Measurements from ENCODE around the gene MEF2A.

- no peak for TF ChIP-seq REST (IDR thresholded peaks at IDR 0.05; ENCODE audit: borderline replicate concordance)
- TF ChIP-seq REST (CRISPR knock-in tag; IDR thresholded peaks at IDR 0.05; ENCODE audit: low read depth): no peak
- TF ChIP-seq CTCF (IDR thresholded peaks at IDR 0.05 in 2 of 3, conservative IDR thresholded peaks at IDR 0.05 in 1 of 3; ENCODE audit: insufficient read depth in 2 of 3, low read depth in 1 of 3, low read length in 3 of 3): no peak
- no peak for TF ChIP-seq POLR2A (conservative IDR thresholded peaks at IDR 0.05)
- TF ChIP-seq ZFPM2 (CRISPR knock-in tag; IDR thresholded peaks at IDR 0.05): no peak
These were observed 56.0 kb downstream of the MEF2A start for GRCh38 chr15:99621767-99622166.

Measured in K562 (cell line).